HG03342 (cell line): ENCODE data around the gene USP36.
"Not testable (repeated sequence)": the region's sequence is repeated elsewhere in the genome, so short reads cannot be mapped to it uniquely, and the experiment has no call there.

Source experiments
- ATAC-seq: cut with Tn5 transposase; IDR thresholded peaks from one replicate; pipeline ENCODE4 v1.9.1; 2021; ENCODE audit warnings: mild to moderate bottlenecking, moderate library complexity; ENCODE audit not compliant: unreplicated experiment

Gene USP36

DNA sequence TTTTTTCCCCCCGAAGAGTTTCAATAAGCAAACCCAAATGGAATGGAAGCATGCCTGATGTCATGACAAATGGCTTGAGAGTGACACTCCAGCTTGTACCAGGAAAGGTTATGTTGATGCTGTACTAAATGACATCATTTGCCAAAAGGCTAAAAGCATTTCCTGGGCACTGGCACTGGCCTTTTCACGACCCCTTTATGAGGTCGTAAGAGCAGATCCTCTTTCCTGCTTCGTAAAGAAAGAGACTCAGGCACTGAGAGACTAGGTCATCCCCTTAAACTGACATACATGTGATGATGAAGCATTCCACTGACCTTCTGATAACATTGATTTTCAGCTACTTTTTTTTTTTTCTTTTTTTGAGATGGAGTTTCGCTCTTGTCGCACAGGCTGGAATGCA lies 31.9 kb upstream of the USP36 start:
- no peak for ATAC-seq

DNA sequence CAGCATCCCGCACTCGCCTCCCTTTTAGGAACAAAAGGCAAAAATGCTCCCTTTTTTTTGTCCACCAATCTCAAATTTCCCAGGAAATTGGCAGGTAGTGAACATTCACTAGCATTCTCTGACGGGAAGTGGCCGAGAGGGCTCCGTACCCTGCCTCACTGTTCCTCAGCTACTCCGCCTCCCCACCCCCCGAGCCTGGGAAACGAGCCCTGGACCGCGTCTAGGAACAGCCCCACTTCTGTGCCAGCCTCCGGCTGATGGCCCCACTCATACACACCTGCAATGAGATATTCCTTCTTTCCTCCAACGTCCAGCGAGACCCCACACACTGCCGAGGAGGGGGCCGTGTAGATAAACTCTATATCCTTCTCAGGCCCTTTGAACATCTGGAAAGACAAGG lies 30.0 kb upstream of the USP36 start:
- ATAC-seq = no peak

DNA sequence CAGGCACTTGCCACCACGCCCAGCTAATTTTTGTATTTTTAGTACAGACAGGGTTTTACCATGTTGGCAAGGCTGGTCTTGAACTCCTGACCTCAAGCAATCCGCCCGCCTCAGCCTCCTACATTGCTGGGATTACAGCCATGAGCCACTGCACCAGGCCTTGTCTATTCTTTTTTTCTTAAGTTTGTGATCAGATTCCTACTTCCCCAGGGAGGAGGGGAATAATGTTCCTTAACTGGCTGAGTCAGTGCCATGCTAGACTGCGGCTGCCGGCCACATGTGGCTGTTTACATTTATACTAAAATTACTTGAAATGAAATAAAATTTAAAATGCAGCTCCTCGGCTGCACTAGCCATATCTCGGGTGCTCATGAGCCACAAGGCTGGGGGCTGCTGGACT lies 27.8 kb upstream of the USP36 start:
- no peak for ATAC-seq

DNA sequence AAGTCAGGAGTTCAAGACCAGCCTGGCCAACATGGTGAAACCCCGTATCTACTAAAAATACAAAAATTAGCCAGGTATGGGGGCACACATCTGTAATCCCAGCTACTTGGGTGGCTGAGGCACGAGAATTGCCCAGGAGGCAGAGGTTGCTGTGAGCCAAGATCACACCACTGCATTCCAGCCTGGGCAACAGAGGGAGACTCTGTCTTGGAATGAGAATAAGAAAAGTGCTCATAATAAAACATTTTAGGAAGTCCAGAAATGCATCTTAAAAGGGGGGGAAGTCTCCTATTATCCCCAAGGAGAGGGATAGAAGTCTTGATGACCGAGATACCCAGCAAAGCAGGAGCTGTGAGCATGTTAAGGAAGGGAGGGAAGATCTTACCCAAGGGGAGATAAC lies 26.4 kb upstream of the USP36 start:
- ATAC-seq = not testable (repeated sequence)

DNA sequence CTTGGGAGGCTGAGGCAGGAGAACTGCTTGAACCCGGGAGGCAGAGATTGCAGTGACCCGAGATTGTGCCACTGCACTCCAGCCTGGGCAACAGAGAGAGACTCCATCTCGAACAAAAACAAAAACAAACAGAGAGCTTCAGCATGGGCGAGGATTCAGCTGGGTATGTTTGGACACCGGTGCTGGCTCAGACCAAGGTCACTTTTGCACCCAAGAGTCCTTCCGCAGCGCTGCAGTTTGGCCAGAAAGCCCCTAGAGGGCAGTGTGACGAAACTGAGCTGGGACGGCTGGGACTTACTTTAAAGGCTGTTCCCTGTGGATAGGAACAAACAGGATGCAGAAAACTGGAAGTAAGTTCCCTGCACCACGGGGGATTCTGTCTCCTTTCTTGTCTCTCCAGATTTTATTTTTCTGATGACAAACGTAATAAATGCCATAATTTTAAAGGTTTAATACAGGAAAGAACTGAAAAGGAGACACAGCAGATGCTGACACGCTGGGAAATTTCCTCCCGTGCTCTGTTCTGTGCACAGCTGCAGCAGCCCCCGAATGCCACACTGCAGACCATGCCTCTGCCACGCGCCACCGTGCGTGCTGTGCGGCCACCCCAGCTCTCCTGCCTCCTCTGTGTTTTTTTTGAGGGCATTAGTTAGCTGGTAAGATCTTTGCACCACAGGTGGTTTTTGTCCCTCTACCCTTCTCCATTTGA lies 25.2 kb upstream of the USP36 start:
- no peak for ATAC-seq

DNA sequence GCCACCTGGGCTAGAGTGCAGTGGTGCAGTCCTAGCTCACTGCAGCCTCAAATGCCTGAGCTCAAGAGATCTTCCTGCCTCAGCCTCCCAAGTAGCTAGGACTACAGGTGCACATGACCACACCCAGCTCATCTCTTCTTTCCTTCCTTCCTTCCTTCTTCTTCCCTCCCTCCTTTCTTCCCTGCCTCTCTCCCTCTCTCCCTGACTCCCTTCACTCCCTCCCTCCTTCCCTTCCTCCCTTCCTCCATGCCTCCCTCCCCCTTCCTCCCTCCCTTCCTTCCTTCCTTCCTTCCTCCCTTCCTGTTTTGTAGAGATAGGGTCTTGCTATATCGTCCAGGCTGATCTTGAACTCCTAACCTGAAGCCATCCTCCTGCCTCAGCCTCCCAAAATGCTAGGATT lies 23.5 kb upstream of the USP36 start:
- no peak for ATAC-seq

DNA sequence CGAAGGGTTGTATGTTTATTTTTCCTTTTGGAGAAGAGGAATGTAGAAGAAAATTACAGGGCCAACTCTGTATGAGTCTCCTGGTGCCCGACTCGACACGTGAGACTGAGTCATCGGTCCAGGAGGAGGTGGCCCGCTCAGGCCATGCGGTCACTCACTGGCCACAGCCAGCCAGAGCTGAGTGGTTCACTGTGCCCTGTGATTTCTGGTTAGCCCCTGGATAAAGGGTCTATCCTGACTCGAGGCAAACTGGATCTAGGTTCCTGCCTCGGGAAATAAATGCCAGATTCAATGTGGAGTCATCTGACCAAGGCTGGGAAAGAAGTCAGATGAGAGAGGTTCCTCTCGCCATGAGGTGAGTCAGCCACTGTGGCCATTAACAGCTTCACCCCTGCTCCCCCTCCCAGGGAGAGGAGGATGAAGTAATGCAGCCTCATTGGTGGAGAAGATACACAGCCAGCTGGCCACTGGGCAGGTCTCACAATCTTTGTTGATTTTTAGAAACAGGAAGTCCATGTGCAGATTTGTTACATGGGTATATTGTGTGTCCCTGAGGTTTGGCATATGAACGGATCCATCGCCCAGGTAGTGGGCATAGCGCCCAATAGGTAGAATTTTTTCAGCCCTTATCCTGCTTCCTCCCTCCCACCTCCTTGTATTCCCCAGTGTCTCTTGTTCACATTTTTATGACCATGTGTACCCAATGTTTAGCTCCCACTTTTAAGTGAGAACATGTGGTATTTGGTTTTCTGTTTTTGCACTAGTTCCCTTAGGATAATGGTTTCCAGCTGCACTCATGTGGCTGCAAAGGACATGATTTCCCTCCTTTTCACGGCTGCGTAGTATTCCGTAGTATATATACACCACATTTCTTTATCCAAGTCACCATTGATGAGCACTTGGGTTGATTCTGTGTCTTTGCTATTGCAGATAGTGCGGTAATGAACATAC lies 21.7 kb upstream of the USP36 start:
- no peak for ATAC-seq

DNA sequence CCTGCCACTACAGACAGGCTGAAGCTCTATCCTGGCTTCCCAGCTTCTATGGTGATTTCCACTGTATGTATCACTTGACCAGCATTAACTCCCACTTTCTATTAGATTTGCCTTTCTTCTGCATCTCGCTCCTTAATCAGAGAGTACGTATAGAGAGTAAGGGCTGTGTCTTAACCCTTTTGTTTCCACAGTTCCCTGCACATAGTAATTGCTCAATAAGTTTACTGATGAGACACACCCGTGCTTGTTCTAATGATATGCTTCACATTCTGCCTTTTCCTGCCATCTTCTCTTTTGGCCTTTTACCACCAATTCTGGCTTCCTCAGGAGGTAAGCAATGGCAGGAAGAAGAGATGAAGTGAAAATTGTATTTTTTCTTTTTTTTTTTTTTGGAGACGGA lies 20.6 kb upstream of the USP36 start:
- ATAC-seq = no peak

DNA sequence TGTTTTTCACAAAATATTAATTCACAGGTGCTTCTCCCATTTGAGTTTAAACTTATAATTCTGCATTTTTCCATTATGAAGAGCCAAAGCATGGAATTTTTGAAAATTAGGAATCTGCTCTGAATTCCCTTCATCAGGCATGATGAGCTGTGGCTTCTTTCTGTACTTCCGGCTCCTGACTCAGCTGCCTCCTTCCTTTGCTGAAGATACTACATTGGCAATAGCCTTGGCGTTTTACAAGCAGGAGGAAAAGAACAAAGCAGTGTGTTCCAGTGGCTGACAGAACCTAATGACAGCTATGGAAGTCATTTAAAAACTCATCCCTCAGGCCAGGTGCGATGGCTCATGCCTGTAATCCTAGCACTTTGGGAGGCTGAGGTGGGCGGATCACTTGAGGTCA lies 18.4 kb upstream of the USP36 start:
- ATAC-seq = no peak

DNA sequence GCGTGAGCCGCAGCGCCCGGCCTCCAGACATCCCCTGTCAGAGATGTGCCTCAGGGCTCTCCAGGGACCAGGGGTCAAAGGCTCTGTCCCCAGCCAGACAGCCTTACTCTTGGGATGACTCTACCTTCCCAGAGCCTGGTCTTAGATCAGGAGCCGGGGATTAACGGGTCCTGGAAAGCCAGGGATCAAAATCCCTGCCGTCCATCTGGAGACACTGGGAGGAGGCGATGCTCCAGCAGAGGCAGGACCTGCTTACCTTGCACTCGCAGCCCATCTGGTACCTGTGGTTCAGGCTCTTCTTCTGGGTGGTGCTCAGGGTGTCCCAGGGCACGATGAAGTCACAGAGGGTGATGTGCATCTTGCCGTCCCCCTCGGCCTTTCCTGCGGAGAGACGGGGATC lies 16.7 kb upstream of the USP36 start:
- ATAC-seq = no peak

DNA sequence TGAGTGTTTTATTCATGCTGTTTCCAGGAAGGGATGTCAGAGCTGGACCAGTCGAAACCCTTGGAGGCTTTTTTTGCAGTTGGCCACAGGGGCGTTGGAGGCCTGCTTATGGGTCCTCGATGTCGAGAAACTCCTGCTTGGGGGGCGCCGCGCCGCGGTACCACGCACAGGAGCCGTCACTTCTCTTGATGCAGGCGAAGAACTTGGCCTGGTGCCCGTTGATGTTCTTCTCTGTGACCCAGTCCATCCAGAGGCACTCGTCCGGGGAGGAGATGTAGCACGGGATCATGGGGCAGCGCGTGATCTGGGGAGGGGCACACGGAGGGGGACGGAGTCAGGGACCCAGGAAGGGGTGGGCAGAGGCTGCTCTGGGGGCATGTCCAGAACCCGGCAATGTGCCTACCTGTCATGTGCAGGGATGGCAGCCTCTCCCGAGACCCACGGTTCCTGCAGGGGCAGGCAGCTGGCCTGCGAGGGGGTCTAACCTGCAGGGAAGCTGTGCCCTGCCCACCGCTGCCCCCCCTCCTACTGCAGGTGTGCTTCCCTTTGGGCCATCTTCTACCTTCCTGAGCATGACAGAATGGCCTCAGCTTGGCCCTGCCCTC lies 15.0 kb upstream of the USP36 start:
- ATAC-seq = no peak

DNA sequence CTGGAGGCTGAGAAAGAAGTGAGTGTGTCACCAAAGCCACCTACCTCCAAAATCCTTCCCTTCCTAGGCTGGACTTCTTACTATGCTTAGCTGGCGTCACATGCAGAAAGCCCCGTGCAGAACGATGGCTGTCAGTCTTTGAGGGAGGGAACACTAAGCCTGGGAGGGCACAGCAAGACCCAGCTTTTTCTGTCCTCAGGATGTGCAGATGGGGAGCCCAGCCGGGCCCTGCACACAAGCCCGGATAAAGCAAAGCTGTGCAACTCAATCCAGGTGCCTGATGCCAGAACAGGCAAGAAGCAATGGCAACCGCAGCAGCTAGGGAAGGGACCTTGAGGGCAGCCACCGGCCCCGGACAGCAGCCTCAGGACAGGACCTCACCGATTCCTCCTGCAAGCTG lies 13.9 kb upstream of the USP36 start:
- no peak for ATAC-seq

DNA sequence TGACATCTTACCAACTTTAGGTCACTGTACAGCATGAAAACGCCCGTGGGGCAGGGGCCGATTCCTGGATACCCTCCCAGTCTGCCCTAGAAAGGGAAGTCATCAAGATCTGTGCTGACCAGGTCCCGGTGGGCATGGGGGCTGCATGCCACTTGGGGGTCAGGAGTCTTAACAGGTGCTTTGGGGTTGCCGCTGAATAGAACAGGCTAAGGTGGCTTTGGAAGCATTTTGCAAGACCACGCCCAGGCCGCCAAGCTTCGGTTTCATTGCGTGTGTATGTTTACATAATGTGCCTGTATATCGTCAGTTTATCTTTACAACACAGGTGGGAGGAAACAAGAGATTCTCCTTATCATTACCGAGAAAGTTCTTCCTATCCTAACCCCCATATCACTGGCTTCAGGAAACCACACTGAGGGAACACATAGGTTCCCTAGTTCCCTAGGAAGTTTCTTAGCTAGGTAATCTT lies 13.3 kb upstream of the USP36 start:
- ATAC-seq = no peak

DNA sequence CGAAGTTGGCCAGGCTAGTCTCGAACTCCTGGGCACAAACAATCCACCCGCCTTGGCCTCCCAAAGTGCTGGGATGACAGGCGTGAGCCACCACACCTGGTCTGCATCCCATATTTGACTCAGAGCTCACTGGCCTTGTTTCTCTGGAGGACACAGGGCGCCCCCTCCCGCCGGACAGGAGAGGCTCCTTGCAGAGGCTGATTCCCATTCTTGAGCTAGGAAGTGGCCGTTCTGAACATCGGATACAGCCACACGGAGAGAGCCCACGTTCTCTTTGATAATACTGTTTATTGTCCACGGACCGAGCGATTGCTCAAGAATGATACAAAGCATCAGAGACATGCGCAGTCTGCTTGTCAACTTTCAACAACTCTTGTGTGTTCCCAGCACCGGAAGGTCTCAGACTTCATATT lies 12.1 kb upstream of the USP36 start:
- no peak for ATAC-seq

DNA sequence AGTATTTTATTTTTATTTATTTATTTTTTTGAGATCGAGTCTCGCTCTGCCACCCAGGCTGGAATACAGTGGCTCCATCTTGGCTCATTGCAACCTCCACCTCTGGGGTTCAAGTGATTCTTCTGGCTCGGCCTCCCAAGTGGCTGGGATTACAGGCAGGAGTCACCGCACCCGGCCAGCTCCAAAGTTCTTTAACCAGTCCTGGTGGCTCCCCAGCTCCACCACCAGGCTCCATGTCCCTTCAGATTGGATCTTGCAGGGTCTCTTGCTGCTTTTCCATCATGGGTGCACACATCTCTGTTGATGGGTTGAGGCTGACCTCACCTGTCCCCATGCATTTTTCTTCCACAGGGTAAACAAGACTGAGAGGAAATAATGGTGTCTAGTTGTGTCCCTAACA lies 8.4 kb upstream of the USP36 start:
- no peak for ATAC-seq

DNA sequence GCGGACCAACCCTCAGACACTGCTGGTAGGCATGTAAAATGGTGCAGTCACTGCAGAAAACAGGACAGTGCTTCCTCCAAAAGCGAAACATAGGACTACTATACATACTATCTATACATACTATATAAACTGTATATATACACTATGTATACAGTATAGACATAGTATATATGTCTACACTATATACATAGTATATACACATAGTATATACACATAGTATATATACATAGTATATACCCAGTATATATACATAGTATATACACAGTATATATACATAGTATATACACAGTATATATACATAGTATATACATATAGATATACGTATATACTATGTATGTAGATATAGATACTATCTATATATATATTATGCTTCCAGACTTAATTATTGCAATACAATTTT lies 6.4 kb upstream of the USP36 start:
- ATAC-seq = no peak

DNA sequence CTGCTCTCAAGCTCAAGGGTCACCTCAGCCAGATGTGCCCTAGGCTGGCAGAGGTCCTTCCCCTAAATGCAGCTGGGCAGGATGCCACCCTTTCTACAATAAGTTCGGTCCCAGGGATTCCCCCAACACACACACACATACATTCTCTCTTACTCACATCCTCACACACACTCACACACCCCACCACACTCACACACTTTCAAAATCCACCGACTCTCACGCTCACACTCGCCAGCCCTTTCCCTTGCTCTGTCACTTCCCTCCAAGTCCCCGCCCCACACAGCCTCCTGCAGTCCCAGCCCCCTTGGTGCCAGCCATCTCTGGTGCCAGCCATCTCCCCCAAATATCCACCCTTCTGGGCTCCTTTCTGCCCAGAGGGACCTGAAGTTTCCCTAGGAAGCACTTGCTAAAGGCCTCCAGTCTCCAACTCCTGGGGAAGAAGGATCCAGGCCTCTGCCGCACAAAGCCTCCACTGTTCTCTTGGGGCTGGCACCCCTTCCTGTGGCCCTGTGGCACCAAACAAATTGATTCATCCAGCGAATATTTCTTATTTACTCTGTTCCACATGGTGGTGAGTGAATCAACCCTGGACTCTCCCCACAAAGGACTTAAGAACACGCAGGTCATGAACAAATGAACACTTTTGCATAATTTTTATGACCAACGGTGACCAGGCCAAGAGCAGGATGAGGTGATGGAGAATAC lies 3.8 kb upstream of the USP36 start:
- no peak for ATAC-seq

DNA sequence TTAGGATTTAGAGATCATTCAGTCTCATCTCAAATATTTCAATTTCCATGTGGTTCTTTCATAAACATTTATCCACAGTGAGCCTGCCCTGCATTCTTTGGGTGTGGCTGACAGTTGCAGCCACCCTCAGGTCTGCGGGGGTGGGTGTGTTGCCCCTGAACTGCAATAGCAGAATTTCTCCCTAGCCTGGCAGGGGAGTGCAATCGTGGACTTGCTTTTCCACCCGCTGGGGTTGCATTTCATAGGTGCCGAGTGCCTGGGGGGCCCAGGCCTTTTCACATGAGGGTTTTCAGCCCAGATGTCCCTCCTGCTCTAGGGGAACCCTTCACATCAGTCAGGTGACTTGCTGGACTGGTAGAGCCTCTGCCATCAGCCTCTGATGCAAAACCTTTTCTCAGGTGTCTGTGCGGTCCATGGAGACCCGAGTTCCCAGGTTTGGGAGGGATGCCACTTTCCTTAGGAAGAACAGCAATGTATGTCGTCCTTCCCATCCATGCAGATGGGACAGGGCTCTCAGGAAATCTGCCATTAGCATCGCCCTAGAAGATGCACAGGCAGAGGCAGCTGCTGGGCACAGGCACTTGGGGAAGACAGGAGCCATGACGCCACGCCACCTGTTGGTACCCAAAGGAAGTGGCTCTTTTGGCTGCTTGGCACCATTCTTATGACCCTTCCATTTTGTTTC lies 2.4 kb upstream of the USP36 start:
- no peak for ATAC-seq

DNA sequence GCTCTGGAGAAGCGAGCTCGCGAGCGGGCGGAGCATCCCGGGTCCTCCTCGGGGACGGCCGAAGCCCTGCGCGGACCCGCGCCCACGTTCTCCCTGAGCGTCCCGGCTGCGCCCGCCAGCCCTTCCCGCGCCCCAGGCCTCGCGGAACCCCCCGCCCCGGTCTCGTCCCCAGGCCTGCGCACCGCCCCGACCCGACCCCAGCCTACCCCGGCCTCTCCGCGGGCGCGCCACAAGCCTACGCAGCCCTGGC lies 159 bp downstream of the USP36 start:
- peak; percentile 6 for ATAC-seq

DNA sequence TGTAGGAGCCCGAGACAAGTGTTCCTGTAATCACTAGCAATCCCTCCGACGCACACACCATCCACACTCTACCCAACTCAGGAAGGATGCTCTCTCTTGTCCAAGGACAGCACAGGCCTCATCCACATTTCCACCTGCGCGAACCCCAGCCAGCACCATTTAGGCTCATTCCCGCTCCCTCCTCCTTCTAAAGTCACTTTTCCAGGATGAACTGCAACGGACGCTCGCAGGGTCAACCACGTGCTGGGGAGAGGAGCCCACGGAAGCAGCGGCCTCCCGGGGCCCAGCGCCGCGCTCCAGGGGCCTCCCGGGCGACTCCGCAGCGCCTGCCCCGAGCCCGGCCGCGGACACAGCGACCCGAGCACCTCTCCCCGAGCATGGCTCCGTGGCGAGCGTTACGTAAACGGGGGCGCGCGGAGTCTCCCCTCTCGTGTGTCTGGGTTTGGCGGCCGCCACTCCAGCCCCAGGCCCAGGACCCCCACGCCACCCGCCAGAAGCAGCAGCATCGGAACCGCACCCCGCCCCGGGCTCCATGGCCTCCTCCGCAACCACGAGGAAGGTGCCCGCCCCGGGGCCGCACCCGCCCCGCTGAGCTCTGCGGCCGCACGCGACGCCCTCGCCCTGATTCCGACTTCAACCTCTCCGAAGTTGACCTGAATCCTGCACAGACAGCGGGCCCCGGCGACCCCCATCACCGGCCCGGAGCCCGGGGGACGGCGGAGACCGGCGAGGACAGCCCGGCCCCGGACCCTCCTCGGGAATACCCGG lies 668 bp downstream of the USP36 start:
- ATAC-seq = peak; percentile 12
